ENCODE data around the gene CBX5. TPM values are rescaled to one million over a fixed set of nuclear protein-coding genes. Genes with fewer than 3 reads are reported as not detected.

CBX5 gene
- total and polyA plus RNA-seq, 2 donors (not counting 1 experiment from before 2014, with no cell fraction given): 27.7 to 64.0 TPM

GRCh38 chr12:54221402-54221984 lies 58.4 kb downstream of the CBX5 start:
- H4K20me1 ChIP-seq (ENCODE audit: control insufficient read depth, extremely low read depth, insufficient read depth, low read length): no peaks in the 10 kb centered on the region
- no peak overlapping the region for H3K9ac ChIP-seq (ENCODE audit: insufficient read depth, low read length)
- no peak overlapping the region for H3K4me3 ChIP-seq (replicated peaks in 1 of 4; ENCODE audit: control extremely low read depth in 1 of 4, insufficient read depth in 1 of 4, low read depth in 3 of 4, low read length in 4 of 4)
- H3K79me2 ChIP-seq (ENCODE audit: control insufficient read depth, insufficient read depth, low read length): no peaks in the 10 kb centered on the region
- H3K4me2 ChIP-seq (ENCODE audit: extremely low read depth, insufficient read depth, low read length): no peak overlapping the region
- no peaks in the 10 kb centered on the region for H3K27me3 ChIP-seq (ENCODE audit: control insufficient read depth, insufficient read depth, low read length)
- H3K4me1 ChIP-seq (ENCODE audit: control insufficient read depth, extremely low read depth, insufficient read depth, low read length): peaks cover 15% of the 10 kb centered on the region
- no peak overlapping the region for H3K27ac ChIP-seq (ENCODE audit: insufficient read depth, low read length)
- DNase-seq (ENCODE audit: low read depth in 2 of 2): no peak
- TF ChIP-seq EZH2 (IDR thresholded peaks at IDR 0.05; ENCODE audit: low read length, missing control alignments): no peak
- no peak for TF ChIP-seq CTCF (conservative IDR thresholded peaks at IDR 0.05 in 1 of 2, IDR thresholded peaks at IDR 0.05 in 1 of 2; ENCODE audit: low read depth in 1 of 2, low read length in 2 of 2)
- H2AFZ ChIP-seq (ENCODE audit: low read length): no peak overlapping the region
- no peaks in the 10 kb centered on the region for H3K9me3 ChIP-seq (ENCODE audit: control insufficient read depth, insufficient read depth, low read depth, low read length)
- no peaks in the 10 kb centered on the region for H3K36me3 ChIP-seq (ENCODE audit: control insufficient read depth, insufficient read depth, low read length)

- Histone ChIP-seq H2AFZ (ENCODE audit: low read length) (no peak overlapping the region), H3K9ac (ENCODE audit: insufficient read depth, low read length) (no peak overlapping the region), H4K20me1 (ENCODE audit: control insufficient read depth, extremely low read depth, insufficient read depth, low read length) (no peaks in the 10 kb centered on the region), H3K4me1 (ENCODE audit: control insufficient read depth, extremely low read depth, insufficient read depth, low read length) (peaks cover 15% of the 10 kb centered on the region), H3K9me3 (ENCODE audit: control insufficient read depth, insufficient read depth, low read depth, low read length) (no peaks in the 10 kb centered on the region), H3K27ac (ENCODE audit: insufficient read depth, low read length) (no peak overlapping the region), H3K4me2 (ENCODE audit: extremely low read depth, insufficient read depth, low read length) (no peak overlapping the region), H3K4me3 (replicated peaks in 1 of 4; ENCODE audit: control extremely low read depth in 1 of 4, insufficient read depth in 1 of 4, low read depth in 3 of 4, low read length in 4 of 4) (no peak overlapping the region), H3K27me3 (ENCODE audit: control insufficient read depth, insufficient read depth, low read length) (no peaks in the 10 kb centered on the region), H3K79me2 (ENCODE audit: control insufficient read depth, insufficient read depth, low read length) (no peaks in the 10 kb centered on the region), H3K36me3 (ENCODE audit: control insufficient read depth, insufficient read depth, low read length) (no peaks in the 10 kb centered on the region)
- TF ChIP-seq EZH2 (IDR thresholded peaks at IDR 0.05; ENCODE audit: low read length, missing control alignments): no peak
- TF ChIP-seq CTCF (conservative IDR thresholded peaks at IDR 0.05 in 1 of 2, IDR thresholded peaks at IDR 0.05 in 1 of 2; ENCODE audit: low read depth in 1 of 2, low read length in 2 of 2): no peak
- no peak for DNase-seq (ENCODE audit: low read depth in 2 of 2)
These were observed 59.4 kb downstream of the CBX5 start for GRCh38 chr12:54220567-54220966.

GRCh38 chr12:54220092-54220557 lies 59.8 kb downstream of the CBX5 start:
- Histone ChIP-seq H3K4me2 (ENCODE audit: extremely low read depth, insufficient read depth, low read length) (peak overlapping the region; percentile 15), H3K9ac (ENCODE audit: insufficient read depth, low read length) (no peak overlapping the region), H3K36me3 (ENCODE audit: control insufficient read depth, insufficient read depth, low read length) (no peaks in the 10 kb centered on the region), H2AFZ (ENCODE audit: low read length) (no peak overlapping the region), H3K27me3 (ENCODE audit: control insufficient read depth, insufficient read depth, low read length) (no peaks in the 10 kb centered on the region), H3K4me1 (ENCODE audit: control insufficient read depth, extremely low read depth, insufficient read depth, low read length) (peaks cover 15% of the 10 kb centered on the region), H3K4me3 (replicated peaks in 1 of 4; ENCODE audit: control extremely low read depth in 1 of 4, insufficient read depth in 1 of 4, low read depth in 3 of 4, low read length in 4 of 4) (no peak overlapping the region), H4K20me1 (ENCODE audit: control insufficient read depth, extremely low read depth, insufficient read depth, low read length) (no peaks in the 10 kb centered on the region), H3K9me3 (ENCODE audit: control insufficient read depth, insufficient read depth, low read depth, low read length) (no peaks in the 10 kb centered on the region), H3K27ac (ENCODE audit: insufficient read depth, low read length) (peak overlapping the region; percentile 6), H3K79me2 (ENCODE audit: control insufficient read depth, insufficient read depth, low read length) (no peaks in the 10 kb centered on the region)
- TF ChIP-seq CTCF (conservative IDR thresholded peaks at IDR 0.05 in 1 of 2, IDR thresholded peaks at IDR 0.05 in 1 of 2; ENCODE audit: low read depth in 1 of 2, low read length in 2 of 2) (peak; percentile 80 to 94), EZH2 (IDR thresholded peaks at IDR 0.05; ENCODE audit: low read length, missing control alignments) (no peak)
- DNase-seq (ENCODE audit: low read depth in 2 of 2): peak; percentile 61 to 73
